ENCODE results near the gene ARRDC2. TPM values are rescaled to one million over a fixed set of nuclear protein-coding genes. Genes with fewer than 3 reads are reported as not detected.

ARRDC2 gene
- total and polyA plus RNA-seq, 9 donors: 6.8 to 22.8 (median 12.6) TPM

DNA sequence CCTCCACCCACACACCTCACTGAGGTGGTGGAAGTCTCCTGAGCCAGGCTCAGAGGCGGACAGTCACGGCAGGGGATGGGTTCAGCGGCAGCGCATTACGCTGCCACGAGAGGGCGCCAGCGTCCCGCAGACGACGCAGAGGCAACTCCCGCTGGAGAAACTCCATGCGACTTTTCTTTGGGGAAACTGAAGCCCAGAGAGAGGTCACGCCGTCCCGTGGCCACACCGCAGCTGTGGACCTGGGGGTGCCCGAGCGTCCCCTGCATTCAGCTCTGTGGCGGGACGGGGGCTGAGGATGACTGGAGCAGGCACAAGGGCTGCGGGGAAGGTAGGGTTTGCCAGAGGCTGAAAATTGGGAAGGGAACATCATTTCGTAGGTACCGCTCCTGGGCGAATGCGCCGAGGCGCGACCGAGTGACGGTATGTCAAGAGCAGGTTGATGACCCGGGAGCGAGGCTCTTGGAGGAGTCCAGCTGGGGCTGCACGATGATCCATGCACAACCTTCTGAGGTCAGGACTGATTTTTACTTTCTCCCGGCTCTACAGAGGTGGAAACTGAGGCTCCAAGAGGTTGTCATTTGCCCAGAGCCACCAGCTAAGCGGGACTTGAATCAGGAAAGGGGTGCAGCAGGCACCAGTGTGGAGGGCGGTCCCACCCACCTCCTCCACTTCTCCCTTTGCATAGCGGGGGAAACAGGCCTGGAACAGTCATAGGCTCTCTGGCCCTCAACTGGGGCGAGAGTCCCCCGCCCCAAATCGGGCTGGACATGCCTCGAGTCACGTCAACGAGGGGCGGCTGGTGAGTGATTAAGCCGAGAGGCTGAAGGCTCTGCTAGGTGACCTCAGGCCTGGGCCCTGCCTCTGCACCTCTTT is 690 bp upstream of the ARRDC2 start:
- Histone ChIP-seq H3K4me3 (peak overlapping the region; percentile 43), H3K27me3 (no peaks in the 10 kb centered on the region), H3K9me3 (no peaks in the 10 kb centered on the region), H3K27ac (peak overlapping the region; percentile 17 to 60), H3K4me1 (ENCODE audit: insufficient read depth) (peaks cover 5% of the 10 kb centered on the region), H3K36me3 (no peaks in the 10 kb centered on the region)
- WGBS, 3 donors: 1 to 3% (median 2%) methylated on average over 41 to 46 of the region's 46 CpGs
- TF ChIP-seq, protein P1, sequence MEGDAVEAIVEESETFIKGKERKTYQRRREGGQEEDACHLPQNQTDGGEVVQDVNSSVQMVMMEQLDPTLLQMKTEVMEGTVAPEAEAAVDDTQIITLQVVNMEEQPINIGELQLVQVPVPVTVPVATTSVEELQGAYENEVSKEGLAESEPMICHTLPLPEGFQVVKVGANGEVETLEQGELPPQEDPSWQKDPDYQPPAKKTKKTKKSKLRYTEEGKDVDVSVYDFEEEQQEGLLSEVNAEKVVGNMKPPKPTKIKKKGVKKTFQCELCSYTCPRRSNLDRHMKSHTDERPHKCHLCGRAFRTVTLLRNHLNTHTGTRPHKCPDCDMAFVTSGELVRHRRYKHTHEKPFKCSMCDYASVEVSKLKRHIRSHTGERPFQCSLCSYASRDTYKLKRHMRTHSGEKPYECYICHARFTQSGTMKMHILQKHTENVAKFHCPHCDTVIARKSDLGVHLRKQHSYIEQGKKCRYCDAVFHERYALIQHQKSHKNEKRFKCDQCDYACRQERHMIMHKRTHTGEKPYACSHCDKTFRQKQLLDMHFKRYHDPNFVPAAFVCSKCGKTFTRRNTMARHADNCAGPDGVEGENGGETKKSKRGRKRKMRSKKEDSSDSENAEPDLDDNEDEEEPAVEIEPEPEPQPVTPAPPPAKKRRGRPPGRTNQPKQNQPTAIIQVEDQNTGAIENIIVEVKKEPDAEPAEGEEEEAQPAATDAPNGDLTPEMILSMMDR (IDR thresholded peaks at IDR 0.05): peak; percentile 91 to 94 (median 93)
- TF ChIP-seq POLR2A (IDR thresholded peaks at IDR 0.05): no peak
- peak; percentile 73 to 90 (median 79) for DNase-seq
- intact Hi-C loops (cut with DNase I): loop anchor here in 3 of 4 donors (2.0 to 10.0 kb wide), 4 partner anchors 52 to 418 kb away; a partner anchor contains a TSS

DNA sequence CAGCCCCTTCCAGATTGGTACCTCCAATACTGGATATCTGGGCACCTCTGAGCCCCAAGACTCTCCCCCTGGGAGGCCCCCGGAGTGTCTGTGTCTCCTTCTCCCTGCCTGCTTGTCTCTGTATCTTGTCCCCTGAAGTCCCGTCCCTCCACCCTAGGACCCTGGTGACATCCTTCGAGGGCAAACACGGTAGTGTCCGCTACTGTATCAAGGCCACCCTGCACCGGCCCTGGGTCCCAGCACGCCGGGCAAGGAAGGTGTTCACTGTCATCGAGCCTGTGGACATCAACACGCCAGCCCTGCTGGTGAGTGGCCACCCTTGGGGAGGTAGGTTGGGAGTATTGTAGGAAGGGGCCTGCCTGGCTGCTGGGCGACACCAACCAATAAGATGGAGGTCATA is 844 bp downstream of the ARRDC2 start:
- H3K27me3 ChIP-seq: no peaks in the 10 kb centered on the region
- H3K9me3 ChIP-seq: no peaks in the 10 kb centered on the region
- no peak for DNase-seq
- 85 to 91% (median 89%) methylated on average over 11 of the region's 11 CpGs for WGBS, 3 donors
- intact Hi-C loops (cut with DNase I): loop anchor here in 2 of 4 donors (2.0 to 10.0 kb wide), 4 partner anchors 50 to 416 kb away; a partner anchor contains a TSS
- no peak overlapping the region for H3K27ac ChIP-seq
- H3K4me1 ChIP-seq (ENCODE audit: insufficient read depth): peaks cover 4% of the 10 kb centered on the region
- peak overlapping the region; percentile 43 for H3K4me3 ChIP-seq
- TF ChIP-seq, protein P1 (IDR thresholded peaks at IDR 0.05): no peak
- TF ChIP-seq EP300 (IDR thresholded peaks at IDR 0.05): no peak
- TF ChIP-seq POLR2A (IDR thresholded peaks at IDR 0.05): no peak
- no peaks in the 10 kb centered on the region for H3K36me3 ChIP-seq

DNA sequence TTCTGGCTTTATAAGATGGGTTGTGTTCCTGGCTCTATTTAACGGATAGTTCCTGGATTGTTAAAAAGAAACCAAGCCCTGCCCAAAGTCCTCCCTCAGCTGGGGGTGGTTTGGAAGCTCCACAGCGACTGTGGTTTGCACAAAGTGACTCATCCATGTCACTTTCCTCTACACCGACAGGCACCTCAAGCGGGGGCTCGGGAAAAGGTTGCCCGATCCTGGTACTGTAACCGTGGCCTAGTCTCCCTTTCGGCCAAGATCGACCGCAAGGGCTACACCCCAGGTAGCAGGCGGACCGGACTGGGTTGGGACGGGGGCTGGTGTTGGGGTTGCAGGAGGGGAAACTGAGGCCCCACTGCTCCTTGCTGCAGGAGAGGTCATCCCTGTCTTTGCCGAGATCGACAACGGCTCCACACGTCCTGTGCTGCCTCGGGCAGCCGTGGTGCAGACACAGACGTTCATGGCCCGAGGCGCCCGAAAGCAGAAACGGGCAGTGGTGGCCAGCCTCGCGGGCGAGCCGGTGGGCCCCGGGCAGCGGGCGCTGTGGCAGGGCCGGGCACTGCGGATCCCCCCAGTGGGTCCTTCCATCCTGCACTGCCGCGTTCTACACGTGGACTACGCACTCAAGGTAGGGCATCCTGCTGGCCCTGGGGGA is 1.6 kb downstream of the ARRDC2 start:
- Histone ChIP-seq H3K27me3 (no peaks in the 10 kb centered on the region), H3K27ac (no peak overlapping the region), H3K36me3 (no peaks in the 10 kb centered on the region), H3K4me1 (ENCODE audit: insufficient read depth) (peaks cover 4% of the 10 kb centered on the region), H3K4me3 (no peak overlapping the region), H3K9me3 (no peaks in the 10 kb centered on the region)
- intact Hi-C loops (cut with DNase I): loop anchor here in 2 of 4 donors (2.0 to 10.0 kb wide), 4 partner anchors 49 to 415 kb away; a partner anchor contains a TSS
- WGBS, 3 donors: 94 to 95% (median 94%) methylated on average over 34 to 37 of the region's 37 CpGs
- TF ChIP-seq, protein P1 (IDR thresholded peaks at IDR 0.05): no peak
- no peak for TF ChIP-seq POLR2A (IDR thresholded peaks at IDR 0.05)
- no peak for TF ChIP-seq EP300 (IDR thresholded peaks at IDR 0.05)
- no peak for DNase-seq

DNA sequence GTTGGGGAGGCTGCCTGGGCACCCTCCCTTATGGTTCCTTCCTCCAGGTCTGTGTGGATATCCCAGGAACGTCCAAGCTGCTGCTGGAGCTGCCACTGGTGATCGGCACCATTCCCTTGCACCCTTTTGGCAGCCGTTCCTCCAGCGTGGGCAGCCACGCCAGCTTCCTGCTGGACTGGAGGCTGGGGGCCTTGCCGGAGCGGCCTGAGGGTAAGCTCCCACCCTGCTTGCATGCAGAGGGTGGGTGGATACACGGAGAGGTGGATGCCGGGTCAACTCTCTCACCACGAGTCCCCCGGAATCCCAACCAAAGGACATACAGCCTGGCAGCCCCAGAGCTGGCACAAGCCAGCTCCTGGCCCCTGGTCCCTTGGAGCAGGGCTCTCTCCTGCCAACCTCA is 2.2 kb downstream of the ARRDC2 start:
- DNase-seq: no peak
- 82 to 91% (median 90%) methylated on average over 11 of the region's 11 CpGs for WGBS, 3 donors
- Histone ChIP-seq H3K27me3 (no peaks in the 10 kb centered on the region), H3K9me3 (no peaks in the 10 kb centered on the region), H3K4me1 (ENCODE audit: insufficient read depth) (peaks cover 4% of the 10 kb centered on the region), H3K36me3 (no peaks in the 10 kb centered on the region), H3K4me3 (no peak overlapping the region), H3K27ac (no peak overlapping the region)
- TF ChIP-seq, protein P1 (IDR thresholded peaks at IDR 0.05): no peak
- TF ChIP-seq EP300 (IDR thresholded peaks at IDR 0.05) (no peak), POLR2A (IDR thresholded peaks at IDR 0.05) (no peak)
- intact Hi-C loops (cut with DNase I): no loop called here

Data from ovary (tissue), 9 donors.